C4-2B (cell line): ENCODE measurements around the gene NOS1.

ENCODE experiments used
- H3K27ac ChIP-seq: fragments of 450-650 bp; 2 replicates; pipeline ENCODE4 v1.5.1; 2017
- ZFX ChIP-seq: fragments of 450-650 bp; IDR thresholded peaks from 2 replicates; pipeline ENCODE4 v1.6.1; 2017
- TF ChIP-seq, protein P1 (sequence below): fragments of 450-650 bp; conservative IDR thresholded peaks from 2 replicates; pipeline ENCODE4 v1.5.1; 2017; ENCODE audit warnings: mild to moderate bottlenecking

NOS1 gene

DNA sequence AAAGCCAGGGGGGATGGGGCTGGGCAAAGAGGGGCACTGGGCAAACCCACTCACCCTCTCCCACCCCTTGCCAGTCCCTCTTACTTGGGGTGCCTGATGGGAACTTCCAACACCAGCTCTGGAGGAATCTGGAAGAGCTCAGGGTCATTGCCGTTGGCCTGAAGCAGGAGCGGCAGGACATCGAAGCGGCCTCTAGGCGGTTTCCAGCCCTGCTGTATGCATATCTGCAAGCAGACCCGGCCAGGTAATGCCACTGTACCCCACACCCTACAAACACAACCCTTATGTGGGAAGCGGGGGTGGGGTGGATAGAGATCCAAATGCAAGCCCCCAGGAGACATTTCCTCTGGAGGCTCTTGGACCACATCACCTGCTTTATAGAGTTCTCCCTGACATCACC lies 83.6 kb downstream of the NOS1 start:
- H3K27ac ChIP-seq = no peak overlapping the region
- TF ChIP-seq, protein P1, sequence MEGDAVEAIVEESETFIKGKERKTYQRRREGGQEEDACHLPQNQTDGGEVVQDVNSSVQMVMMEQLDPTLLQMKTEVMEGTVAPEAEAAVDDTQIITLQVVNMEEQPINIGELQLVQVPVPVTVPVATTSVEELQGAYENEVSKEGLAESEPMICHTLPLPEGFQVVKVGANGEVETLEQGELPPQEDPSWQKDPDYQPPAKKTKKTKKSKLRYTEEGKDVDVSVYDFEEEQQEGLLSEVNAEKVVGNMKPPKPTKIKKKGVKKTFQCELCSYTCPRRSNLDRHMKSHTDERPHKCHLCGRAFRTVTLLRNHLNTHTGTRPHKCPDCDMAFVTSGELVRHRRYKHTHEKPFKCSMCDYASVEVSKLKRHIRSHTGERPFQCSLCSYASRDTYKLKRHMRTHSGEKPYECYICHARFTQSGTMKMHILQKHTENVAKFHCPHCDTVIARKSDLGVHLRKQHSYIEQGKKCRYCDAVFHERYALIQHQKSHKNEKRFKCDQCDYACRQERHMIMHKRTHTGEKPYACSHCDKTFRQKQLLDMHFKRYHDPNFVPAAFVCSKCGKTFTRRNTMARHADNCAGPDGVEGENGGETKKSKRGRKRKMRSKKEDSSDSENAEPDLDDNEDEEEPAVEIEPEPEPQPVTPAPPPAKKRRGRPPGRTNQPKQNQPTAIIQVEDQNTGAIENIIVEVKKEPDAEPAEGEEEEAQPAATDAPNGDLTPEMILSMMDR = no peak
- no peak for TF ChIP-seq ZFX

DNA sequence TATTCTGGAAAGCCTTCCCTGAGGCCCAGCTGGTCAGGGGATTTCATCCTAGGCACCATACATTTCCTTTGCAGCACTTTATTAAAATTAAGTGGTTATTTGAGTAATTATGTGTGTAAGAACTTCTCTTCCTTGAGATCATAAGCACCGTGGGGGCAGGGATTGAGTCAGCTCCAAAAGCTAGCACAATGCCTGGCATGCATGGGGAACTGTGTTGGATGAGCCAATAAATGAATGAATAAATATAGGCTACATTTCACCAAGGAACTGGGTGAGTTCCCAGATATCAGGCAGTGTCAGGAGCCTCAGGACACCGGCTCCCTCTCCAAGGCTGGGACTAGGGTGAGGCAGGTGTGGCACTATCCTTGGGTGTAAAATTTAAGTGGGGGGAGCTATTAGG lies 88.3 kb downstream of the NOS1 start:
- H3K27ac ChIP-seq = no peak overlapping the region
- TF ChIP-seq, protein P1 = no peak
- TF ChIP-seq ZFX = no peak

DNA sequence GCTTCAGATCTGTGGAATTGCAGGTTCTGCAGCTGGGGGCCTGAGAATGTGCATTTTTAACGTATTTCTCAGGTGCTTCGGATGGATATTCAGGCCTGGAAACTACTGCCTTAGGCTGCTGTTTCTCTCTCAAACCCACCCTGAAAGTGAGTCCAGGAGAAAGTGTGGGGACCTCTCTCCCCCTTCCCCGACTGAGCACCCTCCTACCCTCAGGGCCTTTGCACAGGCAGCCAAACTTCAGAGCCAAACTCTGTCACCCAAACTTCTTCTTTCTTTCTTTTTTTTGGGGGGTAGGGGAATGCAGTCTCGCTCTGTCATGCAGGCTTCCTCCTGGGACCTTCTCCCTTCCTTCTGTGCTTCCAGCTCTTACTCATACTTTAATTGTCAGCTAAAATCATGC lies 88.7 kb downstream of the NOS1 start:
- TF ChIP-seq, protein P1 = no peak
- TF ChIP-seq ZFX = no peak
- H3K27ac ChIP-seq = no peak overlapping the region

DNA sequence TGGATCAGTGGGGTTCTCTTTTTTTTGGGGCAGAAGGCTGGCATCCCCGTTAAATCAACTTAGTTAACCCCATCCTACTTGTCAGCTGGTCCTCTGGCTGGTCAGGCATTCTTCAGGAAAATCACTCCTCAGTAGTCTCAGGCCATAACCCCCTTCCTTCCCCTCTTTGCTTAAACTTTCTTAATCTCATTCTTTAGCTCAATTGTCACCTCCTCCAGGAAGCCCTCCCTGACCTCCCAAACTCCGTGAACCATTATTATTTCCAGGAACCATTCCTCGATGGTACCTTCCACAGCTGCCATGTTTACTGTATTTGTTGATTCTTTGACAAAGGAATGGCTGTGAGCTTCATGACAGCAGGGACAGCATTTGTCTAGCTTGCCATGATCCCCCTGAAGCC lies 98.7 kb downstream of the NOS1 start:
- H3K27ac ChIP-seq = no peak overlapping the region
- TF ChIP-seq ZFX = no peak
- TF ChIP-seq, protein P1 = no peak

DNA sequence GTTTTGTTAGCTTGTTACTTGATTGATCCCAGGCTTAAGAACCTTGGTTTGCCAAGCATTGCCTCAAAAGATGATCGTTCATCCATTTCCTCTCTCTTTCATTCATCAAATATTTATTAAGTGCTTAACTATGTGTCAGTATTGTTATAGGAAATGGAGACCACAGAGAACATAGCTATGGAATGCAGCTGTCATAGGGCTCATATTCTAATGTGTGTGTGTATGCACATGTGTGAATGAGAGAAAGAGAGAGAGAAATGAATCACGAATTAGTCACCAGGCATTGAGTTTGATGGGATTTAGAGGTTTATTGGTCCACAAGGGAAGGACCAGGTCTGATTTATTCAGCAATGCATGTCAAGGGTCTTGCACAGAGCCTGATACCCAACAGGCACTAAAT lies 100.2 kb downstream of the NOS1 start:
- H3K27ac ChIP-seq = no peak overlapping the region
- TF ChIP-seq, protein P1 = no peak
- TF ChIP-seq ZFX = no peak

DNA sequence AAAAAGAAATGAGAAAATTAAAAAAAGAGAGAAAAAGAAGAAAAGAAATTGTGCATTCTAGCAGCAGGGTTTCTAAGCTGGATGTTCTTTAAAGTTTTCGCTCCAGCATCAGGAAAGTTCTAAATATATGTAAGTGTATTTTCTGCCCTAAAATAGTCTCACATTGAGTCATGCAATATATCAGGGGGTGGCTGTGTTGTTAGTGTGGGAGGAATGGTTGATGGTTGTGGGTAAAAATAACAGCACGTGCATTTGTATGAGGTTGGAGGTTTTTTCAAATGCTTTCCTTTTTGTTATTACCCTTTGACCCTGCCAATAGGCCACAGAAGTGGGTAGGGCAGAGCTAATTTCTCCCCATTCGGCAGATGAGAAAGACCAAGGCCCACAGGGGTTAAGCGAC lies 106.0 kb downstream of the NOS1 start:
- TF ChIP-seq, protein P1 = no peak
- no peak for TF ChIP-seq ZFX
- no peak overlapping the region for H3K27ac ChIP-seq

DNA sequence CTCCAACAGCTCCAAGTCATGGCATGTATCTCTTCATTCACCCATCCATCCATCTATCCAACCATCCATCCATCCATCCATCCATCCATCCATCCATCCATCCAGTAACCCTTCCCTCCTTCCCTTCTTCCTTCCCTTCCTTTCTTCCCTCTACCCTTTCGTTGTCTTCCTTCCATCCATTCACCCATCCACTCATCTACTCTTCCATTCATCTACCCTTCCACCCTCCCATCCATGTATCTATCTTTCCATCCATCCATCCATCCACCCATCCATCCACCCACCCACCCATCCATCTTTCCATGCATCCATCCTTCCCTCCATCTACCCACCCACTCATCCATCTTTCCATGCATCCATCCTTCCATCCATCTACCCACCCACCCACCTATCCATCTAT lies 117.9 kb downstream of the NOS1 start:
- no peak overlapping the region for H3K27ac ChIP-seq
- TF ChIP-seq, protein P1 = no peak
- no peak for TF ChIP-seq ZFX
